Measurements from ENCODE around the gene ABHD17B.
"Not testable (repeated sequence)": the region's sequence is repeated elsewhere in the genome, so short reads cannot be mapped to it uniquely, and the experiment has no call there.

Gene ABHD17B

GRCh38 chr9:71911061-71911907, at the start of gene ABHD17B, which contains the start of gene C9orf85:
TSS of gene ABHD17B (minus strand) at chr9:71911193. CDS start at chr9:71875080, 36,113 bp downstream.
TSS of gene C9orf85 (plus strand) at chr9:71911639. CDS start at chr9:71911735, 96 bp downstream.
- peak; percentile 96 to 100 (median 99) for DNase-seq

- no peak for DNase-seq
These were observed 44.4 kb upstream of the ABHD17B start for GRCh38 chr9:71955300-71955915.

GRCh38 chr9:71954652-71955051, 43.7 kb upstream of the ABHD17B start:
- DNase-seq: not testable (repeated sequence)

- no peak for DNase-seq
These were observed 33.9 kb upstream of the ABHD17B start for GRCh38 chr9:71944754-71945375.

GRCh38 chr9:71941998-71942567, 31.1 kb upstream of the ABHD17B start:
- no peak for DNase-seq

- DNase-seq: no peak
These were observed 30.1 kb upstream of the ABHD17B start for GRCh38 chr9:71941060-71941568.

GRCh38 chr9:71937898-71938297, 26.9 kb upstream of the ABHD17B start:
- no peak for DNase-seq

GRCh38 chr9:71937070-71937625, 26.2 kb upstream of the ABHD17B start:
- DNase-seq: peak in 4 of 58 donors; percentile 6 to 20 (median 12)

GRCh38 chr9:71936066-71936465, 25.1 kb upstream of the ABHD17B start:
- DNase-seq: no peak

GRCh38 chr9:71931166-71931565, 20.2 kb upstream of the ABHD17B start:
- DNase-seq: no peak

- no peak for DNase-seq
These were observed 18.9 kb upstream of the ABHD17B start for GRCh38 chr9:71929791-71930440.

GRCh38 chr9:71929223-71929622, 18.2 kb upstream of the ABHD17B start:
- no peak for DNase-seq

GRCh38 chr9:71928806-71929205, 17.8 kb upstream of the ABHD17B start:
- no peak for DNase-seq

GRCh38 chr9:71928376-71928775, 17.4 kb upstream of the ABHD17B start:
- DNase-seq: no peak

GRCh38 chr9:71925834-71926233, 14.8 kb upstream of the ABHD17B start:
- DNase-seq: no peak

GRCh38 chr9:71924576-71924975, 13.6 kb upstream of the ABHD17B start:
- DNase-seq: no peak

- no peak for DNase-seq
These were observed 10.3 kb upstream of the ABHD17B start for GRCh38 chr9:71921190-71921814.

GRCh38 chr9:71920456-71921189, 9.6 kb upstream of the ABHD17B start:
- no peak for DNase-seq

- DNase-seq: no peak
These were observed 7.4 kb upstream of the ABHD17B start for GRCh38 chr9:71918419-71918818.
